HG03139 (cell line): ENCODE data around the gene TNFAIP8L1.
"Not testable (repeated sequence)": the region's sequence is repeated elsewhere in the genome, so short reads cannot be mapped to it uniquely, and the experiment has no call there.

Experiments
- ATAC-seq: cut with Tn5 transposase; IDR thresholded peaks from one replicate; pipeline ENCODE4 v1.9.1; 2021; ENCODE audit not compliant: unreplicated experiment

The TNFAIP8L1 gene

GRCh38 chr19:4675346-4675745, 36.0 kb downstream of the TNFAIP8L1 start:
- no peak for ATAC-seq

GRCh38 chr19:4676955-4677731, 37.8 kb downstream of the TNFAIP8L1 start:
- ATAC-seq = no peak

- ATAC-seq = no peak
Measured at GRCh38 chr19:4678881-4679790, 39.8 kb downstream of the TNFAIP8L1 start.

GRCh38 chr19:4680021-4680420, 40.7 kb downstream of the TNFAIP8L1 start:
- not testable (repeated sequence) for ATAC-seq

GRCh38 chr19:4682417-4683200, 43.3 kb downstream of the TNFAIP8L1 start:
- ATAC-seq = no peak

GRCh38 chr19:4684312-4685095, 45.2 kb downstream of the TNFAIP8L1 start:
- no peak for ATAC-seq

- no peak for ATAC-seq
Measured at GRCh38 chr19:4686700-4687099, 47.4 kb downstream of the TNFAIP8L1 start.

- no peak for ATAC-seq
Measured at GRCh38 chr19:4687396-4687795, 48.1 kb downstream of the TNFAIP8L1 start.

- no peak for ATAC-seq
Measured at GRCh38 chr19:4688587-4688986, 49.3 kb downstream of the TNFAIP8L1 start.

GRCh38 chr19:4689403-4689802, 50.1 kb downstream of the TNFAIP8L1 start:
- ATAC-seq = no peak

GRCh38 chr19:4690361-4690760, 51.0 kb downstream of the TNFAIP8L1 start:
- ATAC-seq = no peak

- ATAC-seq = no peak
Measured at GRCh38 chr19:4691373-4691772, 52.1 kb downstream of the TNFAIP8L1 start.

GRCh38 chr19:4692251-4693077, 53.1 kb downstream of the TNFAIP8L1 start:
- no peak for ATAC-seq

GRCh38 chr19:4693078-4693350, 53.7 kb downstream of the TNFAIP8L1 start:
- no peak for ATAC-seq

GRCh38 chr19:4693471-4694121, 54.3 kb downstream of the TNFAIP8L1 start:
- no peak for ATAC-seq

GRCh38 chr19:4694211-4694987, 55.1 kb downstream of the TNFAIP8L1 start:
- no peak for ATAC-seq

- no peak for ATAC-seq
Measured at GRCh38 chr19:4695224-4695731, 56.0 kb downstream of the TNFAIP8L1 start.

GRCh38 chr19:4697304-4697703, 58.0 kb downstream of the TNFAIP8L1 start:
- ATAC-seq = no peak
